Lung microvascular endothelial cell (primary cell): ENCODE data around the gene TAF11L6. TPM values are rescaled to one million over a fixed set of nuclear protein-coding genes. Genes with fewer than 3 reads are reported as not detected.
A peak's percentile ranks its signal among the peaks of the same experiment; 100 is the strongest.
"Not testable (repeated sequence)": the region's sequence is repeated elsewhere in the genome, so short reads cannot be mapped to it uniquely, and the experiment has no call there.

Experiments
- DNase-seq, 2 donors: peaks; one replicate each; pipeline versions ENCODE4 v3.0.0 to v3.0.0-alpha.2; 2010; ENCODE audit warnings: low read depth in 2 of 2
- total RNA-seq: library from RNA; depleted of rRNA; stranded (reverse); fragments of >200 nt; gene quantifications from 2 replicates; pipeline ENCODE4 v1.2.1, GENCODE V29; 2014

The TAF11L6 gene
- not detected in 2 replicates for total RNA-seq

- not testable (repeated sequence) for DNase-seq
Observed at GRCh38 chr5:17528369-17528768, at the start of gene TAF11L6. Gene TAF11L6 (plus strand): TSS chr5:17528669.

GRCh38 chr5:17481378-17481777 is 47.1 kb upstream of the TAF11L6 start:
- DNase-seq: no peak

- DNase-seq: no peak
Observed at GRCh38 chr5:17482790-17483189, 45.7 kb upstream of the TAF11L6 start.

- not testable (repeated sequence) for DNase-seq
Observed at GRCh38 chr5:17486464-17487173, 41.9 kb upstream of the TAF11L6 start.

GRCh38 chr5:17487174-17487512 is 41.3 kb upstream of the TAF11L6 start:
- no peak for DNase-seq

- DNase-seq: not testable (repeated sequence)
Observed at GRCh38 chr5:17491257-17491656, 37.2 kb upstream of the TAF11L6 start.

- DNase-seq: no peak
Observed at GRCh38 chr5:17492770-17493169, 35.7 kb upstream of the TAF11L6 start.

- DNase-seq: no peak
Observed at GRCh38 chr5:17497446-17497845, 31.0 kb upstream of the TAF11L6 start.

GRCh38 chr5:17497931-17498330 is 30.5 kb upstream of the TAF11L6 start, which contains the start of gene TAF11L2:
Gene TAF11L2 (plus strand): TSS chr5:17498231.
- not testable (repeated sequence) for DNase-seq

GRCh38 chr5:17511775-17512325 is 16.6 kb upstream of the TAF11L6 start:
- no peak for DNase-seq

- DNase-seq: not testable (repeated sequence)
Observed at GRCh38 chr5:17517526-17517925, 10.9 kb upstream of the TAF11L6 start.

- not testable (repeated sequence) for DNase-seq
Observed at GRCh38 chr5:17518067-17518466, 10.4 kb upstream of the TAF11L6 start, which contains the start of gene TAF11L3. Gene TAF11L3 (plus strand): TSS chr5:17518367.

GRCh38 chr5:17519508-17519907 is 9.0 kb upstream of the TAF11L6 start:
- not testable (repeated sequence) for DNase-seq

GRCh38 chr5:17521501-17521900 is 7.0 kb upstream of the TAF11L6 start, which contains the start of gene TAF11L4:
Gene TAF11L4 (plus strand): TSS chr5:17521801.
- DNase-seq: not testable (repeated sequence)

- not testable (repeated sequence) for DNase-seq
Observed at GRCh38 chr5:17524935-17525334, 3.5 kb upstream of the TAF11L6 start, which contains the start of gene TAF11L5. Gene TAF11L5 (plus strand): TSS chr5:17525235.

- peak; percentile 7 to 12 for DNase-seq
Observed at GRCh38 chr5:17526504-17526903, 2.0 kb upstream of the TAF11L6 start.

Other genes with a start within 250 kb of the TAF11L6 start
- gene TAF11L2, start 30.4 kb upstream of the TAF11L6 start, total RNA-seq: not detected in 2 replicates
- not detected in 2 replicates for gene TAF11L3, start 10.3 kb upstream of the TAF11L6 start, total RNA-seq
- not detected in 2 replicates for gene TAF11L4, start 6.9 kb upstream of the TAF11L6 start, total RNA-seq
- not detected in 2 replicates for gene TAF11L5, start 3.4 kb upstream of the TAF11L6 start, total RNA-seq
- not detected in 2 replicates for gene TAF11L7, start 57.1 kb downstream of the TAF11L6 start, total RNA-seq
- not detected in 2 replicates for gene TAF11L8, start 62.3 kb downstream of the TAF11L6 start, total RNA-seq
- not detected in 2 replicates for gene TAF11L9, start 65.7 kb downstream of the TAF11L6 start, total RNA-seq
- not detected in 2 replicates for gene TAF11L10, start 69.2 kb downstream of the TAF11L6 start, total RNA-seq
- not detected in 2 replicates for gene TAF11L11, start 75.5 kb downstream of the TAF11L6 start, total RNA-seq
- gene TAF11L12, start 81.7 kb downstream of the TAF11L6 start, total RNA-seq: not detected in 2 replicates
- not detected in 2 replicates for gene TAF11L13, start 103.4 kb downstream of the TAF11L6 start, total RNA-seq
- not detected in 2 replicates for gene TAF11L14, start 105.8 kb downstream of the TAF11L6 start, total RNA-seq